ENCODE results near the gene PTPRK.

The PTPRK gene

GRCh38 chr6:128339635-128340450 lies 180.6 kb downstream of the PTPRK start:
- Histone ChIP-seq H3K4me2 (ENCODE audit: insufficient read depth, low read length, poor library complexity, severe bottlenecking) (no peak overlapping the region), H2BK5ac (ENCODE audit: low read length) (no peak overlapping the region), H2AFZ (ENCODE audit: low read length) (no peak overlapping the region), H2AK5ac (ENCODE audit: low read depth, low read length) (no peak overlapping the region), H3K27me3 (ENCODE audit: control insufficient read depth in 3 of 3, insufficient read depth in 3 of 3, low read depth in 1 of 3, low read length in 3 of 3) (no peaks in the 10 kb centered on the region), H3K14ac (ENCODE audit: low read length) (no peak overlapping the region), H3K9me3 (replicated peaks in 1 of 2; ENCODE audit: control insufficient read depth in 2 of 2, insufficient read depth in 1 of 2, low read depth in 1 of 2, low read length in 2 of 2) (no peaks in the 10 kb centered on the region), H3K23ac (ENCODE audit: low read depth, low read length, poor library complexity) (no peak overlapping the region), H3K27ac (replicated peaks; ENCODE audit: low read length) (no peak overlapping the region), H2BK15ac (ENCODE audit: low read length) (no peak overlapping the region), H3K9ac (ENCODE audit: low read depth, low read length, poor library complexity) (no peak overlapping the region), H2BK12ac (ENCODE audit: low read length) (no peak overlapping the region), H4K8ac (ENCODE audit: low read depth, low read length) (no peak overlapping the region), H3K4me1 (ENCODE audit: control insufficient read depth in 2 of 2, insufficient read depth in 1 of 2, low read depth in 1 of 2, low read length in 2 of 2) (no peaks in the 10 kb centered on the region), H4K91ac (ENCODE audit: low read depth, low read length, poor library complexity) (no peak overlapping the region), H3K79me1 (ENCODE audit: low read depth, low read length) (no peaks in the 10 kb centered on the region), H3K18ac (ENCODE audit: low read length) (no peak overlapping the region), H3K4me3 (ENCODE audit: low read length in 2 of 2) (no peak overlapping the region), H2BK120ac (ENCODE audit: low read depth, low read length) (no peak overlapping the region), H3K4ac (ENCODE audit: low read length) (no peak overlapping the region), H3K36me3 (replicated peaks in 1 of 2; ENCODE audit: control insufficient read depth in 2 of 2, insufficient read depth in 2 of 2, low read length in 2 of 2) (no peaks in the 10 kb centered on the region)
- no peak for DNase-seq (ENCODE audit: low spot score)
- WGBS, 2 donors (ENCODE audit: extremely low coverage in 2 of 2, insufficient read length in 2 of 2, insufficient replicate concordance in 1 of 2): no CpG with 5 or more reads among the region's 1 CpG

GRCh38 chr6:128337619-128338018 lies 182.8 kb downstream of the PTPRK start:
- Histone ChIP-seq H2BK5ac (ENCODE audit: low read length) (no peak overlapping the region), H3K27me3 (ENCODE audit: control insufficient read depth in 3 of 3, insufficient read depth in 3 of 3, low read depth in 1 of 3, low read length in 3 of 3) (no peaks in the 10 kb centered on the region), H3K4ac (ENCODE audit: low read length) (no peak overlapping the region), H3K79me1 (ENCODE audit: low read depth, low read length) (no peaks in the 10 kb centered on the region), H3K18ac (ENCODE audit: low read length) (no peak overlapping the region), H2AFZ (ENCODE audit: low read length) (no peak overlapping the region), H2BK120ac (ENCODE audit: low read depth, low read length) (no peak overlapping the region), H3K4me3 (ENCODE audit: low read length in 2 of 2) (no peak overlapping the region), H2AK5ac (ENCODE audit: low read depth, low read length) (no peak overlapping the region), H3K4me2 (ENCODE audit: insufficient read depth, low read length, poor library complexity, severe bottlenecking) (no peak overlapping the region), H3K36me3 (replicated peaks in 1 of 2; ENCODE audit: control insufficient read depth in 2 of 2, insufficient read depth in 2 of 2, low read length in 2 of 2) (no peaks in the 10 kb centered on the region), H3K9ac (ENCODE audit: low read depth, low read length, poor library complexity) (no peak overlapping the region), H2BK15ac (ENCODE audit: low read length) (no peak overlapping the region), H2BK12ac (ENCODE audit: low read length) (no peak overlapping the region), H4K91ac (ENCODE audit: low read depth, low read length, poor library complexity) (no peak overlapping the region), H4K8ac (ENCODE audit: low read depth, low read length) (no peak overlapping the region), H3K23ac (ENCODE audit: low read depth, low read length, poor library complexity) (no peak overlapping the region), H3K4me1 (ENCODE audit: control insufficient read depth in 2 of 2, insufficient read depth in 1 of 2, low read depth in 1 of 2, low read length in 2 of 2) (no peaks in the 10 kb centered on the region), H3K27ac (replicated peaks; ENCODE audit: low read length) (no peak overlapping the region), H3K9me3 (replicated peaks in 1 of 2; ENCODE audit: control insufficient read depth in 2 of 2, insufficient read depth in 1 of 2, low read depth in 1 of 2, low read length in 2 of 2) (no peaks in the 10 kb centered on the region), H3K14ac (ENCODE audit: low read length) (no peak overlapping the region)
- DNase-seq (ENCODE audit: low spot score): no peak
- no CpG with 5 or more reads among the region's 1 CpG for WGBS, 2 donors (ENCODE audit: extremely low coverage in 2 of 2, insufficient read length in 2 of 2, insufficient replicate concordance in 1 of 2)

- no peak overlapping the region for H4K8ac ChIP-seq (ENCODE audit: low read depth, low read length)
- H3K18ac ChIP-seq (ENCODE audit: low read length): no peak overlapping the region
- no peaks in the 10 kb centered on the region for H3K36me3 ChIP-seq (replicated peaks in 1 of 2; ENCODE audit: control insufficient read depth in 2 of 2, insufficient read depth in 2 of 2, low read length in 2 of 2)
- H2BK12ac ChIP-seq (ENCODE audit: low read length): no peak overlapping the region
- no peak overlapping the region for H2BK5ac ChIP-seq (ENCODE audit: low read length)
- no peaks in the 10 kb centered on the region for H3K27me3 ChIP-seq (ENCODE audit: control insufficient read depth in 3 of 3, insufficient read depth in 3 of 3, low read depth in 1 of 3, low read length in 3 of 3)
- no peaks in the 10 kb centered on the region for H3K4me1 ChIP-seq (ENCODE audit: control insufficient read depth in 2 of 2, insufficient read depth in 1 of 2, low read depth in 1 of 2, low read length in 2 of 2)
- no peak overlapping the region for H3K23ac ChIP-seq (ENCODE audit: low read depth, low read length, poor library complexity)
- no peak overlapping the region for H2BK15ac ChIP-seq (ENCODE audit: low read length)
- H4K91ac ChIP-seq (ENCODE audit: low read depth, low read length, poor library complexity): no peak overlapping the region
- no peak overlapping the region for H3K27ac ChIP-seq (replicated peaks; ENCODE audit: low read length)
- no CpG with 5 or more reads among the region's 3 CpGs for WGBS, 2 donors (ENCODE audit: extremely low coverage in 2 of 2, insufficient read length in 2 of 2, insufficient replicate concordance in 1 of 2)
- H2BK120ac ChIP-seq (ENCODE audit: low read depth, low read length): no peak overlapping the region
- no peaks in the 10 kb centered on the region for H3K79me1 ChIP-seq (ENCODE audit: low read depth, low read length)
- H3K4me2 ChIP-seq (ENCODE audit: insufficient read depth, low read length, poor library complexity, severe bottlenecking): no peak overlapping the region
- H2AFZ ChIP-seq (ENCODE audit: low read length): no peak overlapping the region
- H3K9me3 ChIP-seq (replicated peaks in 1 of 2; ENCODE audit: control insufficient read depth in 2 of 2, insufficient read depth in 1 of 2, low read depth in 1 of 2, low read length in 2 of 2): no peaks in the 10 kb centered on the region
- H3K9ac ChIP-seq (ENCODE audit: low read depth, low read length, poor library complexity): no peak overlapping the region
- H3K14ac ChIP-seq (ENCODE audit: low read length): no peak overlapping the region
- DNase-seq (ENCODE audit: low spot score): no peak
- no peak overlapping the region for H2AK5ac ChIP-seq (ENCODE audit: low read depth, low read length)
- H3K4ac ChIP-seq (ENCODE audit: low read length): no peak overlapping the region
- no peak overlapping the region for H3K4me3 ChIP-seq (ENCODE audit: low read length in 2 of 2)
These were observed 183.8 kb downstream of the PTPRK start for GRCh38 chr6:128336436-128337095.

GRCh38 chr6:128335963-128336362 lies 184.4 kb downstream of the PTPRK start:
- H3K36me3 ChIP-seq (replicated peaks in 1 of 2; ENCODE audit: control insufficient read depth in 2 of 2, insufficient read depth in 2 of 2, low read length in 2 of 2): no peaks in the 10 kb centered on the region
- DNase-seq (ENCODE audit: low spot score): no peak

More at GRCh38 chr6:128335963-128336362, 184.4 kb downstream of the PTPRK start:
- Histone ChIP-seq H2BK5ac (ENCODE audit: low read length) (no peak overlapping the region), H2BK15ac (ENCODE audit: low read length) (no peak overlapping the region), H4K91ac (ENCODE audit: low read depth, low read length, poor library complexity) (no peak overlapping the region), H3K4me3 (ENCODE audit: low read length in 2 of 2) (no peak overlapping the region), H3K9me3 (replicated peaks in 1 of 2; ENCODE audit: control insufficient read depth in 2 of 2, insufficient read depth in 1 of 2, low read depth in 1 of 2, low read length in 2 of 2) (no peaks in the 10 kb centered on the region), H3K18ac (ENCODE audit: low read length) (no peak overlapping the region), H3K27me3 (ENCODE audit: control insufficient read depth in 3 of 3, insufficient read depth in 3 of 3, low read depth in 1 of 3, low read length in 3 of 3) (no peaks in the 10 kb centered on the region), H2AK5ac (ENCODE audit: low read depth, low read length) (no peak overlapping the region), H3K4me1 (ENCODE audit: control insufficient read depth in 2 of 2, insufficient read depth in 1 of 2, low read depth in 1 of 2, low read length in 2 of 2) (no peaks in the 10 kb centered on the region), H3K27ac (replicated peaks; ENCODE audit: low read length) (no peak overlapping the region), H2BK120ac (ENCODE audit: low read depth, low read length) (no peak overlapping the region), H3K79me1 (ENCODE audit: low read depth, low read length) (no peaks in the 10 kb centered on the region), H3K14ac (ENCODE audit: low read length) (no peak overlapping the region), H3K9ac (ENCODE audit: low read depth, low read length, poor library complexity) (no peak overlapping the region), H2BK12ac (ENCODE audit: low read length) (no peak overlapping the region), H3K23ac (ENCODE audit: low read depth, low read length, poor library complexity) (no peak overlapping the region), H3K4me2 (ENCODE audit: insufficient read depth, low read length, poor library complexity, severe bottlenecking) (no peak overlapping the region), H3K4ac (ENCODE audit: low read length) (no peak overlapping the region), H4K8ac (ENCODE audit: low read depth, low read length) (no peak overlapping the region), H2AFZ (ENCODE audit: low read length) (no peak overlapping the region)
- no CpG with 5 or more reads among the region's 1 CpG for WGBS, 2 donors (ENCODE audit: extremely low coverage in 2 of 2, insufficient read length in 2 of 2, insufficient replicate concordance in 1 of 2)
